Stimulated activated naive CD8-positive, alpha-beta T cell treated with anti-CD3 and anti-CD28 coated beads, Interleukin-15, amount 100 ng/mL, for 72 hours (primary cell): Measurements from ENCODE around the gene TICRR.

Experiments used
- ATAC-seq: fragments of 150-1000 bp; cut with Tn5 transposase; 2 replicates; pipeline ENCODE4 v1.10.0; 2021; ENCODE audit warnings: mild to moderate bottlenecking, moderate library complexity
- DNase-seq, 2 donors: peaks; one replicate each; pipeline ENCODE4 v3.0.0; 2021 to 2022
- H3K27ac Mint-ChIP-seq, 2 donors: one replicate each; pipeline ENCODE4 v1.8.0; 2022; ENCODE audit warnings: mild to moderate bottlenecking in 2 of 2, mixed read lengths in 2 of 2, moderate library complexity in 2 of 2
- H3K27me3 Mint-ChIP-seq: one replicate; pipeline ENCODE4 v1.8.0; 2022; ENCODE audit warnings: mixed read lengths
- H3K4me1 Mint-ChIP-seq: one replicate; pipeline ENCODE4 v1.8.0; 2022; ENCODE audit warnings: mild to moderate bottlenecking, mixed read lengths
- H3K4me3 Mint-ChIP-seq, 2 donors: one replicate each; pipeline ENCODE4 v1.8.0; 2022; ENCODE audit warnings: mild to moderate bottlenecking in 2 of 2, mixed read lengths in 2 of 2, moderate library complexity in 1 of 2
- H3K9me3 Mint-ChIP-seq, 2 donors: one replicate each; pipeline ENCODE4 v1.8.0; 2022; ENCODE audit warnings: mixed read lengths in 2 of 2

The TICRR gene

DNA sequence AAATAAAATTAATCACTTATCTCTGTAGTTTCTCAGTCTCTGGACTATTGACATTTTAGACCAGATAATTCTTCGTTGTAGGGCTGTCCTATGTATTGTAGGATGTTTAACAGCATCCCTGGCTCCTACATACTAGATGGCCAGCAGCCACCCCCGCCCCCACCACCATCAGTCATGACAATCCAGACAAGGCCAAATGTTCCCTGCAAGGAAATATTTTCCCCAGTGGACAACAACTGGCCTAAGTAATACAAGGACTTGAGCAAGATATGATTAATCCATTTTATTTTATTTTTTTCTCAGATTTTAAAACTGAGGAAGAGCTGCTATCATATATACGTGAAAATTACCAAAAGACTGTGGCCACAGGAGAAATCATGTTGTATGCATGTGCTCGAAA is 23.8 kb downstream of the TICRR start:
- no peak for DNase-seq
- no peak for ATAC-seq
- Mint-ChIP-seq H3K9me3 (no peaks in the 10 kb centered on the region), H3K27me3 (no peaks in the 10 kb centered on the region), H3K4me1 (no peaks in the 10 kb centered on the region), H3K4me3 (no peak overlapping the region), H3K27ac (no peak overlapping the region)

DNA sequence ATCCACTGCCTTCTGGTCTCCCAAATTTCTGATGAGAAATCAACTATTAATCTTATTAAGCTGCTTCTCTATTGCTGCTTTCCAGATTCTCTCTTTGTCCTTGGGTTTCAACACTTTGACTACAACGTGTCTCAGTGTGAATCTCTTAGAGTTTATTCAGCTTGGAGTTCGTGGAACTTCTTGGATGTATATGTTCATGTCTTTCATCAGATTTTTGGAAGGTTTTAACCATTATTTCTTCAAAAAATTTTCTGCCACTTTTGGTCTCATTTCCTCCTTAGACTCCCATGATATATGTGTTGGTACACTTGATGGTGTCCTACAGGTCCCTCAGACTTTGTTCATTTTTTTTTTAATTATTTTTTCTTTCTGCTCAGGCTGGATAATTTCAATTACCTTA is 36.0 kb downstream of the TICRR start:
- no peaks in the 10 kb centered on the region for H3K27me3 Mint-ChIP-seq
- ATAC-seq (no peak), DNase-seq (no peak)
- H3K4me1 Mint-ChIP-seq = no peaks in the 10 kb centered on the region
- H3K9me3 Mint-ChIP-seq = peaks cover 24 to 36% of the 10 kb centered on the region in 2 donors
- H3K4me3 Mint-ChIP-seq = no peak overlapping the region
- H3K27ac Mint-ChIP-seq = no peak overlapping the region

DNA sequence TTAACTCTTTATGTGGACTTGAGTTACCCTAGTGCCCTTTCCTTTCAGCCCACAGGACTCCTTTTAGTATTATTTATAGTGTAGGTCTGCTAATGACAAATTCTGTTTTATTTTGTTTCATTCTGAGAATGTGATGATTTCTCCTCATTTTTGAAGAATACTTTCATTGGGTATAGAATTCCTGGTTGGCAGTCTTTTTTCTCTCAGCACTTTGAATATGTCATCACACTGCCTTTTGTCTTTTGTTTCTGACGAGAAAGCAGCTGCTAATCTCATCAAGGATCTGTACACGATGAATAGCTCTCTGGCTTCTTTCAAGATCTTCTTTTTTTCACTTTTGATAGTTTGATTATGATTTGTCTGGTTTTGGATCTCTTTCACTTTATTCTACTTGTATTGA is 37.8 kb downstream of the TICRR start:
- H3K4me1 Mint-ChIP-seq = no peaks in the 10 kb centered on the region

DNA sequence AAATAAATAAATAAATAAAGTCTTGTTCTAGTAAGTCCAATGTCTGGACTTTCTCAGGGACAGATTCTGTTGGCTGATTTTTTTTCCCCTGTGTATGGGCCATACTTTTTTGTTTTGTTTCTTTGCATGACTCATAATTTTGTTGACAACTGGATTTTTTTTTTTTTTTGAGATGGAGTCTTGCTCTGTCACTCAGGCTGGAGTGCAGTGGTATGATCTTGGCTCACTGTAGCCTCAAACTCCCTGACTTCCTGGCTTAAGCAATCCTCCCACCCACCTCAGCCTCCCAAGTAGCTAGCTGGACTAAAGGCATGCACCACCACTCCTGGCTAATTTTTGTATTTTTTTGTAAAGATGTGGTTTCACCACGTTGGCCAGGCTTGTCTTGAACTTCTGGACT is 38.9 kb downstream of the TICRR start:
- no peaks in the 10 kb centered on the region for H3K27me3 Mint-ChIP-seq
- no peak overlapping the region for H3K4me3 Mint-ChIP-seq
- H3K9me3 Mint-ChIP-seq = peaks cover 24 to 36% of the 10 kb centered on the region in 2 donors
- H3K27ac Mint-ChIP-seq = no peak overlapping the region
- DNase-seq = no peak
- no peak for ATAC-seq
- no peaks in the 10 kb centered on the region for H3K4me1 Mint-ChIP-seq

More for the DNA sequence above, 37.8 kb downstream of the TICRR start:
- peaks cover 24 to 36% of the 10 kb centered on the region in 2 donors for H3K9me3 Mint-ChIP-seq
- no peak overlapping the region for H3K4me3 Mint-ChIP-seq
- ATAC-seq (no peak), DNase-seq (no peak)
- no peaks in the 10 kb centered on the region for H3K27me3 Mint-ChIP-seq
- no peak overlapping the region for H3K27ac Mint-ChIP-seq

DNA sequence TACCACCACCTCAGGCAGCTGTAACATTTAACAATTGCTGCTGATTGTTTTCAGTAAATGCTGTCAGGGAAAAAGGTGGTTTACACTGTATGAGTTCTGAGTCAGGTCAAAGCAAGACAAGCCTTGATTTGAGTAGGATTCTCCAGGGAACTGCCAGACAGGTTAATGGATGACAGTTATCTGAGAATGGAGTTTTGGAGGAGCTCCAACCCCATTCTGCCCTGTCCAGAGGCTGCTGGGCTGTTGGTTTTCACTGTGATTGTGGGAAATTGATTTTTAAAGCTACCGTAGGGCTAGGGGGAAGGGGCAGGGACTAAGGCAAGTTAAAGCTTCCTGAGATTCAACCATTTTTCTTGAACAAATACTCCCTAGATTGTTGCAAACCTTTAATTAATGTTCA is 39.9 kb downstream of the TICRR start:
- no peaks in the 10 kb centered on the region for H3K27me3 Mint-ChIP-seq
- H3K4me3 Mint-ChIP-seq = no peak overlapping the region
- H3K27ac Mint-ChIP-seq = peak overlapping the region in 1 of 2 donors; percentile 27
- ATAC-seq (no peak), DNase-seq (no peak)
- no peaks in the 10 kb centered on the region for H3K4me1 Mint-ChIP-seq
- peaks cover 23 to 36% of the 10 kb centered on the region in 2 donors for H3K9me3 Mint-ChIP-seq

DNA sequence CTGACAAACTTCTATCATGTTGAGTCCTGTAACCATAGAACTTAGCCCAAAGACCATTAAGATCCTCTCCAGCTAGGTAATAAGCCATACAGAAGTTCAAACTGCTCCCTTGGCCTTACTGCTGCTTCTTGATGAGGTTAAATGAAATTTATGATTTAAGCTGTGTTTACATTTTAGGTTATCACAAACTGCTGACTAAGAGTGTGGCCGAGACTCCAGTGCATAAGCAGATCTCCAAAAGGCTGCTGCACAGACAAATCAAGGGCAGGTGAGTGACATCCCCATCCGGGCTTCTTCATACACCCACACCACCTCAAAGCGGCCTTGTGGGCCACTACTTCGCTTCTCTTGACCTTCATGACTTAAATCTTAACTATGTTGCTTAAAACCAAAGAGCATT is 41.0 kb downstream of the TICRR start:
- peaks cover 18 to 26% of the 10 kb centered on the region in 2 donors for H3K9me3 Mint-ChIP-seq
- H3K4me3 Mint-ChIP-seq = no peak overlapping the region
- peak overlapping the region in 1 of 2 donors; percentile 87 for H3K27ac Mint-ChIP-seq
- ATAC-seq (no peak), DNase-seq (no peak)
- no peaks in the 10 kb centered on the region for H3K4me1 Mint-ChIP-seq
- H3K27me3 Mint-ChIP-seq = no peaks in the 10 kb centered on the region

DNA sequence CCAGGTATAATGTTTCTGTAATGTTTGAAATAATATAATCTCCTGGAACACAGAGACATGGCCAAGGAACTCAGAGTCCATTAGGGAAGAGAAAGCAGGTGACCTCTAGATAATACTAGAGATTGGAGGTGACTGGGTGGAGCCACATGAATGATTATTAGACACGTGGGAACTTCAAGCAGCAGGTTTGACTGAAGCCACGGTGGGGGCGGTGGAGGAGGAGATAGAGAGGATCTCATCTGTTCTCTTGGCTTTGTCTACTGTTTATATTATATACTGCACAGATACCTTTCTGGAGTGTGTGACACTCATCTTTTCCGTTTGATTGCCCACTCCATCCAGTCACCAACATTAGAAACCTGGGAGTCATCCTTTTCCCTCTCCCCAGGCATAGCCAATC is 46.3 kb downstream of the TICRR start:
- Mint-ChIP-seq H3K9me3 (no peaks in the 10 kb centered on the region), H3K4me3 (no peak overlapping the region), H3K27ac (no peak overlapping the region), H3K4me1 (no peaks in the 10 kb centered on the region), H3K27me3 (no peaks in the 10 kb centered on the region)
- ATAC-seq (no peak), DNase-seq (no peak)

DNA sequence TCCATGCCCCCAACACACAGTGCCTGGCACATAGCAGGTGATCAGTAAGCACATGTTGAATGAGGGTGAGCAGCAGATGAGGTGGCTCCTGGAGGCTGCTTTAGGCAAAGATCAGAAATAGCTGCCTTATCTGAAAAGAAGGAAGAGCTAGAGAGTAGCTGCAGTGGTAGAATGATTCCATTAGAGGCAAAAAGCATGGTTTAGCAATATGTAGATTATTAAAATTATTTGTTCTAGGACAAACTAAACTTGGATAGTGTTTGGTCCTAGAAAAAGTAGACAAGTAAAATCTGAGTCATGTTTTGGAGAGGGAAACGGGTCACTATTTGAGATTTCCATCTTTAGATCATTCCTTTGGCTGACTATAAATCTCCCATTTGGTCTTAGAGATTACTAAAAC is 47.9 kb downstream of the TICRR start:
- H3K4me3 Mint-ChIP-seq = no peak overlapping the region
- H3K27me3 Mint-ChIP-seq = no peaks in the 10 kb centered on the region
- ATAC-seq (no peak), DNase-seq (no peak)
- H3K9me3 Mint-ChIP-seq = no peaks in the 10 kb centered on the region
- no peaks in the 10 kb centered on the region for H3K4me1 Mint-ChIP-seq
- no peak overlapping the region for H3K27ac Mint-ChIP-seq

DNA sequence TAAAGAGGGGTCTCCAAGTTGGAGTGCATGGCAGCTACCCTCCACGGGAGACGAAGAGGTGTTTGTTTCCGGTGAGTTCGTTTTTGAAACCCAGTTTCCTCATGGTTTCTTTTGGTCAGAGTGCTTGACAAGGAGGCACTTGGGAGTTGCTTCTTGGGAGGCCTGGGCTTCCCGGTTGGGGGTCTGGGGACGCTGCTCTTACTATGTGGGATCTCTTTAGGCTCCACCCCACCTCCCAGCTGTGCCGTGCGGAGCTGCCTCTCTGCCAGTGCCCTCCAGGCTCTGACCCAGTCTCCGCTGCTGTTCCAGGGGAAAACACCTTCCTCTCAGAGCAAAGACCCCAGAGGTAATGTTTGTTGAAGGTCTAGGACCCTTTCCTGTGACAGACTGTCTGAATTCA is 50.4 kb downstream of the TICRR start:
- H3K4me3 Mint-ChIP-seq = no peak overlapping the region
- ATAC-seq = no peak
- no peaks in the 10 kb centered on the region for H3K9me3 Mint-ChIP-seq
- H3K27me3 Mint-ChIP-seq = no peaks in the 10 kb centered on the region
- DNase-seq = no peak
- H3K4me1 Mint-ChIP-seq = peaks cover 6% of the 10 kb centered on the region
- no peak overlapping the region for H3K27ac Mint-ChIP-seq

DNA sequence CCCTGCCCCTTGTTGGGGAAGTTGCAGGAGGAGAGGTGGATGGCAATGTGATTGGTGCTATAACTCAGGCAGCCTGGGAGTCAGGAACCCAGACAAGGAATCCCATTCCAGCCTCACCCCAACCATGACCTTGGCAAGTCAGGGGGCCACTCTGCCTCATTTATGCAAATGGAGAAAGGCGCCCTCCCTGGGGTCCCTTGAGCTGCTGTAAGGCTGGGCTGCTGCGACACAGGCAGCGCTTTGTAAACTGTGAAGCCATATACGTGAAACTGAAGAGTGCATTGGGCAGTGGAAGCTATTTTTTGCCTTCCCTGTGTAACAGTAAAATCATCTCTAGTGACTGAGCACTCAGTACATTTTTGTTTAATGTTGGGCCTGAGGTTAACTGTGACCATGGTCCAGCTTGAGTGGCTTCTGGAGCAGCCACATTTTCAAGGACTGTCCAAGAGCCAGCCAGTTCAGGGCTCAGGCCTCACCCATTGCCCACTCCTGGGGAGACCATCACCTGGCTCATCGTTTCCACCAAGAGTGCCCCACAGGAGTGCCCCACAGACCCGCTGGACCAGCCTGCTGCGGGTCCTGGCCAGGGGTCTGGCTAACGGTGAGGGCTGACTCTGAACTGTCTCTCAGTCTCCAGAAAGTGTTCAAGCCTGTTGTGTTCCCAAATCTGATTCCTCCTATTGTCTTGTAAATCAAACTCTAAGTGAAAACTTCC is 52.1 kb downstream of the TICRR start:
- Mint-ChIP-seq H3K9me3 (no peaks in the 10 kb centered on the region), H3K4me3 (no peak overlapping the region)

DNA sequence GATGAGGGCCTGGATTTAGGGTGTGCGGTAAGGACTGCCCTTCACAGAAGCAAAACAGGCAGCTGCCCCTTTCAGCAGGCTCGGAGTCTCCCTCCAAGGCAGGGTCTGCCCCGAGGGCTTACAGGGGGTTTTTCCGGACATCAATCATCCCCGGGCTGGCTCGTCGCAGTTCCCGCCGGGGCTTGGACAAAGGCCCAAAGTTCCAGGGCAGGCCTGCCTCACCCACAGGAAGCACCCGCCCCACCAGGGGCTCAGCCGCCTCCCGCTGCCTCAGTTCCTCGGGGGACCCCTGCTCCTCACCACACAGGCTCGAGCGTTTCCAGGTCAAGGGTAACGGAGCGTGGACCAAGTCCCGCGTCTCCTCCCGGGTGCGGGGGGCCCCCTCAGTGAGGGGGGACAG is 53.0 kb downstream of the TICRR start:
- no peak overlapping the region for H3K4me3 Mint-ChIP-seq
- no peaks in the 10 kb centered on the region for H3K27me3 Mint-ChIP-seq
- ATAC-seq (no peak), DNase-seq (no peak)
- no peak overlapping the region for H3K27ac Mint-ChIP-seq
- H3K4me1 Mint-ChIP-seq = peaks cover 6% of the 10 kb centered on the region
- peaks cover 0 to under 1% of the 10 kb centered on the region in 2 donors for H3K9me3 Mint-ChIP-seq

More for the DNA sequence above, 52.1 kb downstream of the TICRR start:
- Mint-ChIP-seq H3K4me1 (peaks cover 6% of the 10 kb centered on the region), H3K27me3 (no peaks in the 10 kb centered on the region), H3K27ac (peak overlapping the region in 1 of 2 donors; percentile 27)
- no peak for ATAC-seq
- no peak for DNase-seq

DNA sequence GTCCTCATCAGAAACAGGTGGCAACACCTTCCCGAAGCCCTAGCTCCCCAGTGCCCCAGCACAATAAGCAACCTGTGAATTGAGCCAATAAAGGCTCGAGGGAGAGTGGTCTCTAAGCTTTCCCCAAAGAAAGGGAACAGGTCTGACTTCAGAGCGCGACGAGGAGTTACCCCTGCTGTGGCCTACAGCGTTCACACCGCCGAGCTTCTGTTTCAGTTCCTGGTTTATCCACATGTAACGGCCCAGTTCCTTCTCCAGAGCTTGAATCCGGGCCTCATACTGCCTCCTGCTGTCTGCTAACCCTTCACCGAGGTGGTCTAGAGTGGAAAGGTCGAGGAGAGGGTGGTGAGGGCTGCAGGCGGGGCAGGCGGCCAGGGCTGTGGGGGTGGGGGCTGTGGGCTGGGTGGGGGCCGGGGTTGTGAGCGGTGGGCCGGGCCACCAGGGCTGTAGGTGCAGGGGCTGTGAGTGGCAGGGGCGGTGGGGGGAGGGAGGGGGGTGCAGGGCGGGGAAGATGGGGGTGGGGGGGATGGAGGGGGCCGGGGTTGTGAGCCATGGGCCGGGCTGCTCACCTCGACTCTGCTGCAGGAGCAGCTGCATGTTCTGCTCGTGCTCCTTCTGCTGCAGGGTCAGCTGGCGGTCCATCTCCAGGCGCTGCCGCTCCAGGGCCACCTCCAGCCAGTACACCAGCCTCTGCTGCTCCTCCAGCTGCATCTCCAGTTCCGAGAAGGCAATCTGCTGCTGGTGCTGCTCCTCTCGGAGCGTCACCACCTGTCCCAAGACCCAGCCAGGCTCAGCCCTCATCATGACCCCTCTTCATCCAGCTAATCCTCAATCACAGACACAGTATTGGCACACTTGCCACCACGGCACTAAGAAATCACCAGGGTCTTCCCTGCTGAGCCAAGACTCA is 53.8 kb downstream of the TICRR start:
- peaks cover 0 to 9% of the 10 kb centered on the region in 2 donors for H3K9me3 Mint-ChIP-seq
- peak overlapping the region in 1 of 2 donors; percentile 6 for H3K4me3 Mint-ChIP-seq
- peaks cover 6% of the 10 kb centered on the region for H3K4me1 Mint-ChIP-seq
- no peaks in the 10 kb centered on the region for H3K27me3 Mint-ChIP-seq
- peak; percentile 13 for ATAC-seq
- H3K27ac Mint-ChIP-seq = peak overlapping the region; percentile 15 to 40
- DNase-seq = no peak

DNA sequence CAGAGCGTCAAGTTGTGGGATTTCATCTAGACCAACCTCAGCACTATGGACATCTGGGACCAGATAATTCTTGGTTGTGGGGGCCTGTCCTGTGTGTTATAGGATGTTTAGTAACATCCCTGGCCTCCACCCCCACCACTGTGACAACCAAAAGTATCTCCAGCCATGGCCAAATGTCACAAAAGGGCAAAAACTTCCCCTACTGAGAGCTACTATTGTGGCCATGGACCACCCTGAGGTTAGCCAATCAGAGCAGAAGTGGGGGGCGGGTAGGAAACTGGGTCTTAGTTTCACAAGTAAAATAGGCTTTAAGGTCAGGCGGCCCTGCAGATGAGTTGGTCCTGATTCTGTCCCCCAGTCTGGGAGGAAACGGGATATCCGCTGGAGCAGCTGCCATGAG is 54.6 kb downstream of the TICRR start:
- DNase-seq (no peak), ATAC-seq (no peak)
- H3K9me3 Mint-ChIP-seq = peaks cover 0 to 9% of the 10 kb centered on the region in 2 donors
- no peaks in the 10 kb centered on the region for H3K27me3 Mint-ChIP-seq
- no peak overlapping the region for H3K4me3 Mint-ChIP-seq
- H3K27ac Mint-ChIP-seq = no peak overlapping the region
- peaks cover 6% of the 10 kb centered on the region for H3K4me1 Mint-ChIP-seq

DNA sequence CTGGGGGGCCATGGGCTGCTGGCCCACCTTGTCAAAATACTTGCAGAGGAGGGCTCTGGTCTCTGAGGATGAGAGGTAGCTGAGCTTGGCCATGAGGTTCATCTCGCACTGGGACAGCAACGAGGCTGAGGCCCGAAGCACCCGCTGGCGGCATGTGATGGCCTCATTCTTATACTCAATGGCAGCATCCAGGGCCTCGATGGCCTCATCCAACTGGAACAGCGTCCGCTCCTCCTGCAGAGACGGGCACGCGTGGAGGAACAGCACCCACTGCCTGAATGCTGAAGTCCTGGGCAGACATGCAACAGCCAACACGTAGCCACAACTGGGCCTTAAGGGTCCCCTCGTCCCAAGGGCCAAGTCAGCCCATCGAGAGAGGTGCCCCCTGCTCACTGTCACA is 55.0 kb downstream of the TICRR start:
- Mint-ChIP-seq H3K9me3 (peaks cover 0 to 11% of the 10 kb centered on the region in 2 donors), H3K27me3 (no peaks in the 10 kb centered on the region), H3K27ac (no peak overlapping the region), H3K4me1 (peaks cover 6% of the 10 kb centered on the region), H3K4me3 (no peak overlapping the region)
- DNase-seq (no peak), ATAC-seq (no peak)

DNA sequence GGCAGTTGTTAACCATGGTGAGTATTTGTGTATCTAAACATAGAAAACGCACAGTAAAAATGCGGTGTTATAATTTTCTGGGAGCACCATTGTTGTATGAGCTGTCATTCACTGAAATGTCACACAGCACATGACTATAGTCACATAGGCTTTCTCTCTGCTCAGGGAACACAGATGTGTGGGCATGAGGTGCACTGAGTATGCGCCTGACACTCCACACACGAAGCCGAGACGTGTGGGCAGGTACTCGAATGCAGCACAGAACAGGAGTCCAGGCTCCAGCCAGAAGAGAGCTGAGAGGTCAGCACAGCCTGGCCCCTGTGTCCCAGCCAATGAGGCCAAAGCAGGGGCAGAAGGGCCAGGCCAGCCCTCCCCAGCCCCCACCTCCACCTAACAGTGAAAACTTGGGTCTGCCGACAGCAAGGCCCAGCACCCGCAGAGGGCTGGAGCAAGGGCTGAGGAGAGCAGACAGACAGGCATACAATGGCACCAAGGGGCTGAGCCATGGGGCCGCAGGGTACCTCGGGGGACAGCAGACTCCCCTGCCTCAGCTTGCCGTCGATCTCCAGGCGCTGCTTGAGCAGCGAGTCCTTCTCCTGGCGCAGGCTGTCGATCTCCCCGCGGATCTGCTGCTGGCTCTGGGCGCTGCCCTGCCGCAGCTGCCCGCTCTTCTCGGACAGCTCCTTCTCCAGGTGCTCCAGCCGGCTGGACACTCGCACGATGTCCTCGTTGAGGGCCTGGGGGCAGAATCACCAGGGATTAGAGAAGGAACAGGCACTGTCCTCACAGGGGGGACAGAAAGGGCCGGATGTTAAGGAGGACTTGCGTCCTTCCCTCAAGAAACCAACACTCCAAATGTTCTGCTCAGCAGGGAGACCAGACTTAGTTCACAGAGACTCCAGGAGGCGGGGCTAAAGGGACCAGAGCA is 56.0 kb downstream of the TICRR start:
- Mint-ChIP-seq H3K27ac (peak overlapping the region in 1 of 2 donors; percentile 1), H3K4me3 (no peak overlapping the region), H3K27me3 (no peaks in the 10 kb centered on the region), H3K9me3 (peaks cover 0 to 16% of the 10 kb centered on the region in 2 donors), H3K4me1 (peaks cover 6% of the 10 kb centered on the region)
- ATAC-seq (peak; percentile 27), DNase-seq (no peak)
